Breast epithelium (tissue), 4 donors: ENCODE measurements around the gene SH3D21. TPM values are rescaled to one million over a fixed set of nuclear protein-coding genes. Genes with fewer than 3 reads are reported as not detected.
A peak's percentile ranks its signal among the peaks of the same experiment; 100 is the strongest.

Experiments
- DNase-seq, 2 donors: peaks; one replicate each; pipeline ENCODE4 v3.0.0-alpha.2; 2019; ENCODE audit warnings: low spot score in 2 of 2
- H3K27ac ChIP-seq, 2 donors: fragments of 200-600 bp; sonication (generic) in 1 of 2; one replicate each; pipeline ENCODE4 v1.5.1; 2016 to 2019; ENCODE audit warnings: mild to moderate bottlenecking in 1 of 2
- H3K27me3 ChIP-seq, 2 donors: fragments of 200-600 bp; sonication (generic) in 1 of 2; one replicate each; pipeline versions ENCODE4 v1.5.1 to v1.6.0; 2017 to 2019; ENCODE audit warnings: control low read depth in 1 of 2, mild to moderate bottlenecking in 1 of 2
- H3K36me3 ChIP-seq: fragments of 200-600 bp; one replicate; pipeline ENCODE4 v1.5.1; 2019
- H3K4me1 ChIP-seq, 2 donors: fragments of 200-600 bp; sonication (generic); one replicate each; pipeline ENCODE4 v1.5.1; 2016 to 2019; ENCODE audit warnings: control low read depth in 1 of 2
- H3K4me3 ChIP-seq, 3 donors: fragments of 200-600 bp; sonication (generic); 1 replicate in 2 of 3; 2 replicates in 1 of 3; pipeline ENCODE4 v1.5.1; 2016 to 2019; ENCODE audit warnings: mild to moderate bottlenecking in 3 of 3, moderate library complexity in 2 of 3
- H3K9me3 ChIP-seq, 2 donors: fragments of 200-600 bp; sonication (generic) in 1 of 2; one replicate each; pipeline ENCODE4 v1.5.1; 2016 to 2019; ENCODE audit warnings: control low read depth in 1 of 2
- CTCF ChIP-seq, 3 donors: fragments of 450-650 bp; IDR thresholded peaks; one replicate each; pipeline ENCODE4 v1.5.1; 2016 to 2017; ENCODE audit warnings: antibody characterized with exemption in 3 of 3, mild to moderate bottlenecking in 3 of 3, moderate library complexity in 3 of 3
- POLR2A ChIP-seq: fragments of 450-650 bp; IDR thresholded peaks from one replicate; pipeline ENCODE4 v1.6.1; 2016; ENCODE audit warnings: antibody characterized with exemption, mild to moderate bottlenecking, moderate library complexity
- POLR2AphosphoS5 ChIP-seq, 3 donors: sonication (generic); formaldehyde crosslinking; IDR thresholded peaks; one replicate each; pipeline ENCODE4 v1.6.1; 2017; ENCODE audit warnings: antibody characterized with exemption in 3 of 3
- intact Hi-C: fragments of 100-400 bp; cut with DNase I; formaldehyde crosslinking; loops from one replicate; pipeline ENCODE4 v1.15.1; 2023; ENCODE audit warnings: low total_unique reads
- total RNA-seq, 3 donors: library from RNA; depleted of rRNA; stranded (reverse); fragments of >200 nt; gene quantifications; one replicate each; pipeline ENCODE4 v1.1.0, GENCODE V29; 2016

Gene SH3D21
- total RNA-seq, 3 donors from 2014 or later, result 0.80 to 18.7 (median 18.0) TPM

DNA sequence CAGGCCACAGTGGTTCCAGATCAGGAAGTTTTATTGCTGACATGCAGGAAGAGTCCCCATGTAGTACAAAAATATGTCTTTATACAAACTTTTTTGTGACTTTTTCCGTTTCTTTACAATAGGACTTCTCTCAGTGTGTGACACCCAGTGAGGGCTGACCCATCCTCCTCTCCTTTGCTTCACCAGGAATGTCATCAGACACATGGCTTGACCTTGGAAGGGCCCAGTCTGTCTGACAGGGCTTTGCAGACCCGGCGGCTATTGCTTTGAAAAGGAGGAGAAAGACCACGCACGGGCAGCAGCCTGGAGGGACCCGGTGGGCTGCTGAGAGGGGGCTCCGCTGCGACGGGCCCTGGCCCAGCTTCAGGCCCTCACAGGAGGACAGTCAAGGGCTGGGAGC, 33.4 kb downstream of the SH3D21 start:
- Histone ChIP-seq H3K4me3 (no peak overlapping the region), H3K9me3 (no peaks in the 10 kb centered on the region), H3K27ac (no peak overlapping the region), H3K27me3 (no peaks in the 10 kb centered on the region), H3K36me3 (no peaks in the 10 kb centered on the region), H3K4me1 (no peaks in the 10 kb centered on the region)
- intact Hi-C loops, result no loop called here
- no peak for DNase-seq
- TF ChIP-seq CTCF (IDR thresholded peaks at IDR 0.05), result no peak
- no peak for TF ChIP-seq POLR2A
- TF ChIP-seq POLR2AphosphoS5 (IDR thresholded peaks at IDR 0.05), result no peak

- intact Hi-C loops, result no loop called here
- H3K4me1 ChIP-seq, result no peaks in the 10 kb centered on the region
- no peaks in the 10 kb centered on the region for H3K27me3 ChIP-seq
- no peaks in the 10 kb centered on the region for H3K9me3 ChIP-seq
- no peak for DNase-seq
- no peak overlapping the region for H3K4me3 ChIP-seq
- TF ChIP-seq POLR2AphosphoS5 (IDR thresholded peaks at IDR 0.05) (no peak), POLR2A (no peak), CTCF (IDR thresholded peaks at IDR 0.05) (no peak)
- no peaks in the 10 kb centered on the region for H3K36me3 ChIP-seq
- H3K27ac ChIP-seq, result no peak overlapping the region
Measured at GRCh38 chr1:36341626-36342320, 35.6 kb downstream of the SH3D21 start.

- intact Hi-C loops, result loop anchor here (1.0 kb wide), 1 partner anchor 21 kb away; no protein-coding TSS in a partner anchor
- H3K36me3 ChIP-seq, result no peaks in the 10 kb centered on the region
- DNase-seq, result no peak
Measured at GRCh38 chr1:36342426-36343185, 36.4 kb downstream of the SH3D21 start.

GRCh38 chr1:36343651-36344394, 37.7 kb downstream of the SH3D21 start:
- no peak overlapping the region for H3K4me3 ChIP-seq
- peak overlapping the region; percentile 45 to 55 for H3K27ac ChIP-seq
- intact Hi-C loops, result loop anchor here (1.0 kb wide), 1 partner anchor 19 kb away; no protein-coding TSS in a partner anchor
- H3K4me1 ChIP-seq, result no peaks in the 10 kb centered on the region
- H3K9me3 ChIP-seq, result no peaks in the 10 kb centered on the region
- H3K36me3 ChIP-seq, result no peaks in the 10 kb centered on the region
- TF ChIP-seq CTCF (IDR thresholded peaks at IDR 0.05) (no peak), POLR2A (no peak), POLR2AphosphoS5 (IDR thresholded peaks at IDR 0.05) (no peak)
- no peaks in the 10 kb centered on the region for H3K27me3 ChIP-seq
- no peak for DNase-seq

More at GRCh38 chr1:36342426-36343185, 36.4 kb downstream of the SH3D21 start:
- Histone ChIP-seq H3K27me3 (no peaks in the 10 kb centered on the region), H3K27ac (peak overlapping the region; percentile 45 to 55), H3K4me3 (no peak overlapping the region), H3K9me3 (no peaks in the 10 kb centered on the region), H3K4me1 (no peaks in the 10 kb centered on the region)
- TF ChIP-seq CTCF (IDR thresholded peaks at IDR 0.05) (peak in 2 of 3 donors; percentile 49 to 65), POLR2A (no peak)

DNA sequence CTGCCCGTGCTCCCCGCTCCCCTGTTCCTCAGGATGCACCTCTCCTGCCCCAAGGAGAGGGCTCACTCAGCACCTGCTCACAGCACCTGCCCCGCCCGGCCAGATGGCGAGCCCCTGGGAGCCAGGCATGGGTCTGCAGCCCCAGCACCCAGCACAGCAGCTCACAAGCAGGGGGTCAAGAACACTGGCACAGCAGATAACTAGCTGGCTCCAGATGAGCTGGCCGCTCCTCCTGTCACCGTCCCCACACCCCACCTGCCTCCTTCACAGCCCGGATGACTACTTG, 38.2 kb downstream of the SH3D21 start:
- H3K36me3 ChIP-seq, result no peaks in the 10 kb centered on the region
- DNase-seq, result no peak
- H3K4me3 ChIP-seq, result no peak overlapping the region
- no peak for TF ChIP-seq CTCF (IDR thresholded peaks at IDR 0.05)
- no peak for TF ChIP-seq POLR2AphosphoS5 (IDR thresholded peaks at IDR 0.05)
- no peak for TF ChIP-seq POLR2A
- H3K27me3 ChIP-seq, result no peaks in the 10 kb centered on the region
- H3K9me3 ChIP-seq, result no peaks in the 10 kb centered on the region
- intact Hi-C loops, result no loop called here
- no peaks in the 10 kb centered on the region for H3K4me1 ChIP-seq
- no peak overlapping the region for H3K27ac ChIP-seq
